LNCAP (cell line): ENCODE results near the gene MCEMP1.

Experiments used
- TF ChIP-seq, protein P1 (sequence below): fragments of 450-650 bp; IDR thresholded peaks from 2 replicates; pipeline ENCODE4 v1.5.1; 2017; ENCODE audit warnings: mild to moderate bottlenecking

Gene MCEMP1

DNA sequence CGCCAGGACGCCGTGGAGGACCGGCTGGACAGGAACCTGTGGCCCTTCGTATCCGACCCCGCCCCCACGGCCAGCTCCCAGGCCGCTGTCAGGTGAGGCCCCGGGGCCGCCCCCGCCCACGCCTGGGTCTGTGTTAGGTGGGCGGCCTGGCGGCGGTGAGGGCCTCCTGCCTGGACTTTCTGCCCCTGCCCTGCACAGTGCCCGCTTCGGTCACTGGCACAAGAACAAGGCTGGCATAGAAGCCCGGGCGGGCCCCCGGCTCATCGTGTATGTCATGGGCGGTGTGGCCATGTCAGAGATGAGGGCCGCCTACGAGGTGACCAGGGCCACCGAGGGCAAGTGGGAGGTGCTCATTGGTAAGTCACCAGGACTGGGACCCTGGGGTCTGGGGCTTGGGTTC is 29.7 kb upstream of the MCEMP1 start:
- TF ChIP-seq, protein P1, sequence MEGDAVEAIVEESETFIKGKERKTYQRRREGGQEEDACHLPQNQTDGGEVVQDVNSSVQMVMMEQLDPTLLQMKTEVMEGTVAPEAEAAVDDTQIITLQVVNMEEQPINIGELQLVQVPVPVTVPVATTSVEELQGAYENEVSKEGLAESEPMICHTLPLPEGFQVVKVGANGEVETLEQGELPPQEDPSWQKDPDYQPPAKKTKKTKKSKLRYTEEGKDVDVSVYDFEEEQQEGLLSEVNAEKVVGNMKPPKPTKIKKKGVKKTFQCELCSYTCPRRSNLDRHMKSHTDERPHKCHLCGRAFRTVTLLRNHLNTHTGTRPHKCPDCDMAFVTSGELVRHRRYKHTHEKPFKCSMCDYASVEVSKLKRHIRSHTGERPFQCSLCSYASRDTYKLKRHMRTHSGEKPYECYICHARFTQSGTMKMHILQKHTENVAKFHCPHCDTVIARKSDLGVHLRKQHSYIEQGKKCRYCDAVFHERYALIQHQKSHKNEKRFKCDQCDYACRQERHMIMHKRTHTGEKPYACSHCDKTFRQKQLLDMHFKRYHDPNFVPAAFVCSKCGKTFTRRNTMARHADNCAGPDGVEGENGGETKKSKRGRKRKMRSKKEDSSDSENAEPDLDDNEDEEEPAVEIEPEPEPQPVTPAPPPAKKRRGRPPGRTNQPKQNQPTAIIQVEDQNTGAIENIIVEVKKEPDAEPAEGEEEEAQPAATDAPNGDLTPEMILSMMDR, result no peak

DNA sequence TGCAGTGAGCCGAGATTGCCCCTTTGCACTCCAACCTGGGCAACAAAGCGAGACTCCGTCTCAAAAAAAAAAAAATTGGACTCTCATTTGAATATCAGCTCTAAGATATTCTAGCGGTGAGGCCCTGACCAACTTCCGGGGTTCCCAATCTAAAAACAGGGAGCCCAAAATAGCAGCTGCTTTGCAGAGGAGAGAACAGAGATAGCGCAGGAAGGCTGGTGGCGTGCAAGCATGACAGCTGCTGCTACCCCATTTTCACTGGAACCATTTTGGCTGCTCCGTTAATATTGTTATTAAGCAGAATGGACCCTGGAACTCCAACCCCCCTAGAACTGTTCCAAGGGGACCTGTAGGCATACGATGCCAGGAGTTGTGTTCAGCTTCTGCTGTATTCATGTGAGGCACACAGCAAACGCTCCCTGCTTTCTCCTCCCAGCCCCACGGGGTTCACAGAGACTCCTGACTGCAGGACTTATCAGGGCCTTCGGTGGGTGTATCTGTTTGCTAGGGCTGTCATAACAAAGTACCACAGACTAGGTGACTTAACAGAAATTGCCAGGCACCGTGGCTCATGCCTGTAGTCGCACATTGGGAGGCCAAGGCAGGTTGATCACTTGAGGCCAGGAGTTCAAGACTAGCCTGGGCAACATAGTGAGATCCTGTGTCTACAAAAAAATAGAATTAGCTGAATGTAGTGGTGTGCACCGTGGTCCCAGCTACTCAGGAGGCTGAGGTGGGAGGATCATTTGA is 28.4 kb upstream of the MCEMP1 start:
- TF ChIP-seq, protein P1, result no peak

DNA sequence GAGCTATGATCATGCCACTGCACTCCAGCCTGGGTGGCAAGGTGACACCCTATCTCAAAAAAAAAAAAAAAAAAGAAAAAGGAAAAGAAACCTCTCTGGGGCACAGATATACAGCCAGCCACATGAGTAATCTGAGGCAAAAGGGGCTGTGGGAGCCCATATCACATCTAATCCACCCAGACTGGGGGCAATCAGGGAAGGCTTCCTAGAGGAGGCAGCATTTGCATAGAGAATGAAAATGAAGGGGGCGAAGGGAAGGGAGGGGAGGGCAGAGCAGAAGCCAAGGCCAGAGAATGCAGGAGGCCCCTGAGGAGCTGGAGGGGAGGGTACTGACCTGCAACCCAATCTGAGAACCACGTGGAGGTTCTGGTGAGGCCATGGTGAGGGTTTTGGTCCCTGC is 26.7 kb upstream of the MCEMP1 start:
- TF ChIP-seq, protein P1, result no peak

DNA sequence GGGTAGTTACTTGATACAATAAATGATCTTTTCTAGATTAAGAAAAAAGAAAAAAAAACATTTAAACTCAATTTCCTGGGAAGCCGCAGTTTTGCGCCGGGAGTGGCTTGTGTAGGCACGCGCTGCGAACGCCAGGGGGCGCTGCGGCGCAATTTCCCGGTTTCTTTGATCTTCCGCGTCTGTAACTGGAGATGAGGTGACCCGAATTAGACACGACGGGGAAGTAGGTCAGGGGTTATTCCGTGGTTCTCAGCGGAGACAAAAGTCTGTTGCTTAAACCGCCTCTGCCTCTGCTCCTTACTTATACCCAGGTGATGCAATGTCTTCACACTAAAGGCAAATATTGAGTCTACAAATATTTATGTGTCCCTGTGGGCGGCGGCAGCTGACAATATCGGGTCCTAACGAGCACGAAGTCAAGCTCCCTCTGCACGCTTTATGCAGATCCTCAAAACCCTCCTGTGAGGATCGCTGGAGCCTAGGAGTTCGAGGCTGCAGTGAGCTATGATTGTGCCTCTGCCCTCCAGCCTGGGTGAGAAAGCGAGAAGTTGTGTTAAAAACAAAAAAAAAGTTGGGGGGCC is 24.7 kb upstream of the MCEMP1 start:
- TF ChIP-seq, protein P1, result peak; percentile 99

DNA sequence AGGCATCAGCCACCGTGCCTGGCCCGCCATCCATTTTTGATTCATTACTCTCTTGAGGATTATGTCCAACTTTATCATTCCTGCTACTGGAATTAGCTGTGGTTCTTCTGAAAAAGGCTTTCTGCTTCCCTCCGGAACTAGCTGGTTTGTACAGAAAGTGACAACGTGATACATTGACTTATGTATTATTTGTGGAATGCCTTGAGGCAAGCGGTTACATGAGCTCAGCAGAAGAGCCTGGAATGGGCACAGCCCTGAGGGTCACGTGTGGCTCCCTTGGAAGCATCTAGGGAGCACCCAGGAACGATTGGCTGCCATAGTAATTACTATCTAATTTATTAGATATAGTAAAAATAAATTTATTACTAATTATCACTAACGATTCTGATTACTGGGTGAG is 22.5 kb upstream of the MCEMP1 start:
- TF ChIP-seq, protein P1, result no peak

DNA sequence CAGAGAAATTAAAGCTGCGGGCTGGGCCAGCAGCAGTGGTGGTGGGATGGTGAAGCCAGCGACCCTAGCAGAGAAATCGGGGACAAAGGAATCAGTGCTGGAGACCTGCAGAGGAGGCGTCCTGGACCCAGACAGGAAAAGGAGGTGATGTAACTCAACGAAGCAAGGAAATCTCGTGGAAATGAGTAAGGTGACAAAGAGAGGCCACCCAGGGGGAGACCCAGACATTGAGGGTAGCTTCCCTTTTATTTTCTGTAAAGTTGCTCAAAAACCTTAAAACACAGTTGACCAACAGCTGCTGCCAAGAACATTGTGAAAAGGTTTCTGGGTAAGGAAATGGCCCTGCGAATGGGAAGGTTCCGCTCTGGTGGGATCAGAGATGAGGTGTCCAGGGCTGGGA is 21.3 kb upstream of the MCEMP1 start:
- TF ChIP-seq, protein P1, result no peak

DNA sequence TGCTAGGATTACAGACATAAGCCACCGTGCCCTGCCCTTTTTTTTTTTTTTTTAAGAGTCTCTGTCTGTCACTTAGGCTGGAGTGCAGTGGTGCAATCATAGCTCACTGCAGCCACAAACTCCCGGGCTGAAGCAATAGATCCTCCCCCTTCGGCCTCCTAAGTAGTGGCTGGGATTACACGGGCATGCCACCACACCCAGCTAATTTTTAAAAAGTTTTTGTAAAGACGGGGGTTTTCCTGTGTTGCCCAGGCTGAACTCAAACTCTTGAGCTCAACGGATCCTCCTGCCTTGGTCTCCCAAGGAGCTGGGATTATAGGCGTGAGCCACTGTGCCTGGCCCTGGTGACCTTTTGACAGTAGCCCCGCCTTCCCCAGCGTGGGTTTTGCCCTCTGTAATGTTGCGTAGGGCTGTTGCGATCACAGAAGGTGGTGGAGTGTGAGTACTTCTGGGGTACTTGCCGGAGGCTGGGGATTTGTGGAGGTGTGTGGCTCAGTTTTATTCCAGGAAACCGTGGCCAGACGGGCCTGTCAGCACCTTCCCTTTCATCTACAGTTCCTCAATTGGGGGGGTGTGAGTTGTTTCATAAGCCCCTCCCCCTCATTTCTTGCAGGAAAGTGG is 19.6 kb upstream of the MCEMP1 start:
- TF ChIP-seq, protein P1, result no peak
